Measurements from ENCODE around the gene SLC6A19.
"Not testable (repeated sequence)": the region's sequence is repeated elsewhere in the genome, so short reads cannot be mapped to it uniquely, and the experiment has no call there.

SLC6A19 gene

DNA sequence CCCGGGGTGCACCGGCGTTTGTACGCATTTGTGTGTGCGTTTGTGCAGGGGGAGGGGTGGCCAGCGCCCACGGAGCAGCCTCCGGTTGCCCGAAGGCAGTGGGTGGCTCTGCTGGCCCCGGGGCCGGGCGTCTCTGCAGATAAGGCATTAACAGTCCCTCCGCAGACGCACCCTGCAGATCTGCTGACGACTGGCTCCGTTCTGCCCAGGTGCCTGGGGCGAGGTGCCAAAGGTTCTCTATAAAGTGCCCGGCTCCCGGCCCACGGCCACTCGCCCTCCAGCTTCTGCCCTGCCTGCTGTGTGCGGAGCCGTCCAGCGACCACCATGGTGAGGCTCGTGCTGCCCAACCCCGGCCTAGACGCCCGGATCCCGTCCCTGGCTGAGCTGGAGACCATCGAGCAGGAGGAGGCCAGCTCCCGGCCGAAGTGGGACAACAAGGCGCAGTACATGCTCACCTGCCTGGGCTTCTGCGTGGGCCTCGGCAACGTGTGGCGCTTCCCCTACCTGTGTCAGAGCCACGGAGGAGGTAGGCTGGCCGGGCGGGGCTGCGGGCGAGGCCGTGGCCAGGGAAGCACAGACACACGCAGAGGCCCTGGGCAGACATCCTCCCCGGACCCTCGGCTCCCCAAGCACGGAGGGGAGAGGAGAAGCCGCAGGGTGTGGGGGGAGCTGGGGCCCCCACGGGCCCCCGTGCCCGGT lies at the start of gene SLC6A19:
Gene SLC6A19 (plus strand): TSS at position 269 of the 699 bp plus-strand sequence. CDS start 56 bp downstream, at position 325.
- DNase-seq, result peak; percentile 55

- DNase-seq, result no peak
Observed at GRCh38 chr5:1152156-1152555, 49.2 kb upstream of the SLC6A19 start.

DNA sequence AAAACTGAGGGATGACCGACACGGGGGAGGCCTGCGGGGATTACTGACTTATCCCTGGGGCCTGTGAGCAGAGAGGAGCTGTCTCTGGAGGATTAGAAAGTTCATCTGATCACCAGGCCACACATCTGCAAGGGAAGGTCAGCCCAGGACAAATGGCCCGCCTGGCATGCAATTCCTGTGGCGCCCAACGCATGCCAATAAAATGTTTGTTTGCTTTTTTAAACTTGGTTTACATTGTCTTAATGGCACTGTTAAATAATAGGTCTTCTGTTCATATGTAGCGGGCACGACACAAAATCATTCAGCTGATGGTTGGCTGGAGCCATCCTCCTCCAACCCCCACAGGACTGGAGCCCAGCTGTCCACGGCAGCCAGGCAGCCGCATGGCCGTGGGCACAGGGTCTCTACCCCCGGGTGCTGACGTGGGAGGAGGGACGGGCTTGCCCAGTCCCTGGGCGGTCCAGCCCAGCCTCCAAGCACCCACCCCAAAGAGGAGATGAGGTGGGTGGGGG lies 48.6 kb upstream of the SLC6A19 start:
- no peak for DNase-seq

- no peak for DNase-seq
Observed at GRCh38 chr5:1153428-1153827, 48.0 kb upstream of the SLC6A19 start.

- no peak for DNase-seq
Observed at GRCh38 chr5:1155191-1156032, 46.0 kb upstream of the SLC6A19 start.

DNA sequence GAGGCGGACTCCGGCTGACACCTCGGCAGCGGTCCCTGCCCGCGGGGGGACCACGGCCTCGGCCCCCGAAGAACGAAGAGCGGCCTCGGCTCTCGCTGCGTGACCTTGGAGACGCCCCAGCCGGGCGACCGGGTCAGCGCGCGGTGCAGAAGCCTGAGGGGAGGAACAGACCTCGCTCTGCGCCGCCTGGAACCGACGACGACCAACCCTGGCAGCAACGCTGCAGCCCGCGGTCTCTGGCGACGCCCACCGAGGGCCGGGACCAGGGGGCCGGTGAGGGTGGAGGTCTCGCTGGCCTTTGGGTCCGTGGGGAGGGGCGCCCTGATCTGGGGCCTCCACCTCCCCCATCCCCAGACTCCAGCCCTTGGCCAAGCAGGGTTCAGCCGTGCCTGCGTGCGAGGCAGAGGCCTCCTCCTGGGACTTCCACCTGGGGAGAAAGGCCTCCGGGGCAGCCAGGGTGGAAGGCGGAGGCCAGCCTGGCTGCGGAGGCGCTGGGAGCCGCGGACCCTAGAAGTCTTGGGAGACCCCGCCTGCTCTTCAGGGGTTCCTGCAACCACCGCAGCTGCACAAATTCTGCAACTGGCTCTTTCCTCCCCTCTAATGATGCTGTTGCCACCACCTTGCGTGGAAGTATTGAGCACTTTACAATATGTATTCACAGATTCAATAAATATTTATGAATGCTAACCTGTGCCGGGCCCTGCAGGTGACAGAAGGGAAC lies 45.2 kb upstream of the SLC6A19 start:
- DNase-seq, result no peak

DNA sequence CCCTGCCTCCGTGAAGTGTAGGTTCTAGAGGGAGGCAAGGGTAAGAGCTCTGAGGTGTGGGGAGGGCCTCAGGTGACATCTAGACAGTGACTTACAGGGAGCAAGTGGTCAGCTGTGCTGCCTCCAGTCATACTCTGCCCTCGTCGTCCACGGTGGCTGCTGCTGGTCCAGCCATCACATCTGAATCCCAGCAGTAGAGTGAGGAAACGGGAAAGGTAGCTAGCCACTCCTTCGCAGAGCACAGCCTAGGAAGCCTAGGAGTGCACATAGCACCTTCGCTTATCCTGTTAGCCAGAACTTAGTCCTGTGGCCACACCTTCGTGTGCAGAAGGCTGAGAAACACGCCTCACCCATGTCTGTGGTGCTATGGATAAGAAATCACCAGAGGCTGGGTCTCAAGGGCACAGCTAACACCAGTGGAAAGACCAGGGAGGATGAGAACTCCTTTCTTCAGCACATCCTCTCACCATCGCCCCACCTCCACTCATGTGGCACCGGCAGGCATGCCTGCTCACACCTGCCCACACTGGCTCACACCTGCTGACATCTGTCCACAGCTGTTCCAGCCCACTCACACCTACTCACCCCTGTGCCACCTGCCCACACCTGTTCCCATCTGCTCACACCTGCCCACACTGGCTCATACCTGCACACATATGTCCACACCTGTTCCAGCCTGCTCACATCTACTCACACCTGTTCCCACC lies 44.5 kb upstream of the SLC6A19 start:
- DNase-seq, result peak; percentile 25

DNA sequence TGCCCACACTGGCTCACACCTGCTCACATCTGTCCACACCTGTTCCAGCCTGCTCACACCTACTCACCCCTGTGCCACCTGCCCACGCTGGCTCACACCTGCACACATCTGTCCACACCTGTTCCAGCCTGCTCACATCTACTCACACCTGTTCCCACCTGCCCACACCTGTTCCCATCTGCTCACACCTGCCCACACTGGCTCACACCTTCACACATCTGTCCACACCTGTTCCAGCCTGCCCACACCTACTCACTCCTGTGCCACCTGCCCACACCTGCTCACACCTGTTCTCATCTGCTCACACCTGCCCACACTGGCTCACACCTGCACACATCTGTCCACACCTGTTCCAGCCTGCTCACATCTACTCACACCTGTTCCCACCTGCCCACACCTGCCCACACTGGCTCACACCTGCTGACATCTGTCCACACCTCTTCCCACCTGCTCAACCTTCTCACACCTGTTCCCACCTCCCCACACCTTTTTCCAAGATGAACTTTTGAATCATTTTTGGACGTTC lies 43.9 kb upstream of the SLC6A19 start:
- DNase-seq, result not testable (repeated sequence)

GRCh38 chr5:1158647-1159340 lies 42.6 kb upstream of the SLC6A19 start:
- no peak for DNase-seq

GRCh38 chr5:1159341-1159675 lies 42.1 kb upstream of the SLC6A19 start:
- DNase-seq, result no peak

DNA sequence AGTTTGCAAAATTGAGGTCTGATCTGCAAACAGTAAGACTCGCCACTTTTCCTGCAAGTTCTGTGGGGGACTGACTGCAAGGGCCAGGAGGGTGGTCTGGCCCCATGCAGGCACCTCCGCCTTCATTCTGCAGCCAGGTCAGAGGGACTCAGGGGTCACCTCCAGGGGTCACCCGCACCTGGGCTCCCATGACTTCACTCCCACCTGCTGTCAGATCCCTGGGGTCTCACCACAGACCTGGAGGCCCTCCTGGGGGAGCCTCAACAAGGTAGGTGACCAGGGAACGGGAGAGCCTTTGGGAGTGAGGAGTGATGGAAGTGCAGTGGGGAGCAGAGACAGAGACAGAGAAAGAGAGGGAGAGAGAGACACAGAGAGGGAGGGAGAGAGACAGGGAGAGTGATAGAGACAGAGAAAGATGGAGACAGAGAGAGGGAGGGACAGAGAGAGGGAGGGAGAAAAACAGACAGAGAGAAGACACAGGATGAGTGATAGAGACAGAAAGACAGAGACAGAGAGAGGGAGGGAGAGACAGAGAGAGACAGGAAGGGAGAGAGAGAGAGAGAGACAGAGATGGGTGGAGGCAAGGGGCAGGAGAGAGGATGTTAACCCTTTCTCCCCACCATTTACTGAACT lies 41.5 kb upstream of the SLC6A19 start:
- no peak for DNase-seq

DNA sequence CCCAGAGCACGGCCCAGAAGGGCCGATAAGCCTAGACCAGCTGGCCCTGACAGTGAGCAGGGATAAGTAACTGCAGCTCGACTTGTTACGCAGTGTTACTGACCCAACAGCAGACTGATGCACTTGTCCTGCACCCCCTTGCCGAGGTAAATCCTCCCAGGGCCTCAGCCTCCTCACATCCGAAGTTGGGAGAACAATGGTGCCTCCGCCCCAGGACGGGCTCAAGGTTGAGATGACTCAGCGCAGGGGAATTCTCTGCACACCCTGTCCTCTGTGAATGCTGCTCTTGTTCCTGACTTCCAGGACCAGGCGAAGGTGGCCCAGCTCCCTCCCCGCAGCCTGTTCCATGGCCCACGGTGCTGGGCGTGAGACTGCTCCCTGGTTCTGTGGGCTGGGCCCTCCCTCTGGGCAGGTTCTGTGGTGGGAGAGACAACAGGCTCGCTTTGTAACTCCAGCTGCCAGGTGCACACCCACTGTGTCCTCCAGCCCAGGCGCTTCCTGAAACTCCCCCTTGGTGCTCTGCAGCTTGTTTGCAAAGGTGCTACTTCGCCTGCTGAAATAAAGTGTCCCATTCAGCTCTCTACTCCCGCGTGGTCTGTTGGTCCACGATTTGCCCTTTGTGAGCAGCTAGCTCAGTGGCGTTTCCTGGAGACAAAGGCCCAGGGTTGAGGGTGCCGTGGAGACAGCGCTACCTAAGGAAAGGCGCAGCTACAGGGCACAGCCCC lies 40.1 kb upstream of the SLC6A19 start:
- DNase-seq, result no peak

- no peak for DNase-seq
Observed at GRCh38 chr5:1161833-1162229, 39.6 kb upstream of the SLC6A19 start.

DNA sequence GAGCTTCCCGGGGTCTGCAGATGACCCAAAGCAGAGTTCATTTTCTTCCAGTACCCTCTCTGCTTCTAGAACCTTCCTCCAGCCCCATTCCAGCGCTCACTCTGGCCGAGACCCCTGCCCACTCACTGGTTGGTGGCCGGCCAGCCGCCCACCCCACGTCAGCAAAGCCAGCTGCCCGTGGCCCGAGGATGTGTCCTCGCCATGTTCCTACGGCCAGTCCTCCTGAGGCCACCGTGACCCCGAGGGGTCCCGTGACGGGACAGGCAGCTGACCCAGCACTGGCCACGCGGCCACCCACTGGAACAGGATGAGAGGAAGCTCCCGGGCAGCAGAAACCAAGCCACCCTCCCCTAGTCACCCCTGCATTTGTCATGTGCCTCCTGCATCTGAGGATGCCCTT lies 39.1 kb upstream of the SLC6A19 start:
- no peak for DNase-seq

- DNase-seq, result no peak
Observed at GRCh38 chr5:1162751-1163150, 38.6 kb upstream of the SLC6A19 start.

DNA sequence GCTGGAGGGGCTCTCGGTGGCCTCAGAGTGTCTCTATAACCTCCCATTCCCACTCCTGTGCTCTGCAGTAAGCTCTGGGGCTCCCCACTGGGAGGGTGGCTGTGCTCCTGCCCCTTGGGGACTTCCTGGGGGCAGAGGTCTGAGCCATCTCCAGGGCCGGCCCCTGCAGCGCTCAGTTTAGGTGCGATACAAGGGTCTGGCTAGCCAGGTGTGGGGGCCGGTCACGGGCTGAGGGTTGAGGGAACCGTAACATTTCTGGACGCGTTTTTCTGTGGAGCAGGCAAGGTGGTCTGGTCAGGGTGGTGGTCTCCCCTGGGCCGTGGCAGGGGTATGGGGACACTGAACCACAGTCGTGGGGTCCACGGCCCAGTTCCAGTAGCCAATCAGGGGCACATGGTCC lies 38.0 kb upstream of the SLC6A19 start:
- no peak for DNase-seq

DNA sequence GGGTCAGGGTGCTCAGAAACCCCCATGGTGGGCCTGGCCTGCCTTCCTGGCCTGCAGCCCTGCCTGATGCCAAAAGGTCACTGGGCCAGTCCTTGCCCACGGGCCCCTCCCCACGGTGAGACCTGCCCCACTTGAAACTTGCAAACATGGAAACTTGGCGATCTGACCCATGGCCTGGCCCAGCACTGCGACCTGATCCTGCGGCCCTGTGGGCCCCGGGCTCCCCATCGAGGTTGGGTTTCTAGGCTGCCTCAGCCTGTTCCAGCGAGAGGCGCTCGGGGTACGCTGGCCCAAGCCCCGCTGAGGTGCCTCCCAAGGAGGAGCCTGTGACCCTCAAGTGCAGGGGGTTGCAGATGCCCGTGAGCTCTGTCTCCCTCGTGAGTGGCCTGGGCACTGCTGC lies 37.5 kb upstream of the SLC6A19 start:
- DNase-seq, result no peak

- DNase-seq, result peak; percentile 18
Observed at GRCh38 chr5:1164696-1165630, 36.4 kb upstream of the SLC6A19 start.

- no peak for DNase-seq
Observed at GRCh38 chr5:1165864-1166263, 35.5 kb upstream of the SLC6A19 start.

DNA sequence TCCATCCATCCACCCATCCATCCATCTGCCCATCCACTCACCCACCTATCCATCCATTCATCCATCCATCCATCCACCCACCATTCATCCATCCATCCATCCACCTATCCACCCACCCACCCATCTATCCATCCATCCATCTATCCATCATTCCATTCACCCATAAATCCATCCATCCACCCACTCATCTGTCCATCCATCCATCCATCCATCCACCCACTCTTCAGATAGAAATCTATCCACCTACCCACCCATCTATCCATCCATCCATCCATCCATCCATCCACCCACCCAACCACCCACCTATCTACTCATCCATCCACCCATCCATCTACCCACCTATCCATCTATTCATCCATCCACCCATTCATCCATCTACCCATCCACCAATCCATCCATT lies 35.0 kb upstream of the SLC6A19 start:
- DNase-seq, result no peak

All from hematopoietic multipotent progenitor cell treated with erythropoietin and hydrocortisone succinate and interleukin-3 and kit ligand, for 6 days (in vitro differentiated cells).